ENCODE measurements around the gene SREK1. TPM values are rescaled to one million over a fixed set of nuclear protein-coding genes. Genes with fewer than 3 reads are reported as not detected.

SREK1 gene
- total RNA-seq, 1 experiment from 2014 or later, result 65.6 TPM

DNA sequence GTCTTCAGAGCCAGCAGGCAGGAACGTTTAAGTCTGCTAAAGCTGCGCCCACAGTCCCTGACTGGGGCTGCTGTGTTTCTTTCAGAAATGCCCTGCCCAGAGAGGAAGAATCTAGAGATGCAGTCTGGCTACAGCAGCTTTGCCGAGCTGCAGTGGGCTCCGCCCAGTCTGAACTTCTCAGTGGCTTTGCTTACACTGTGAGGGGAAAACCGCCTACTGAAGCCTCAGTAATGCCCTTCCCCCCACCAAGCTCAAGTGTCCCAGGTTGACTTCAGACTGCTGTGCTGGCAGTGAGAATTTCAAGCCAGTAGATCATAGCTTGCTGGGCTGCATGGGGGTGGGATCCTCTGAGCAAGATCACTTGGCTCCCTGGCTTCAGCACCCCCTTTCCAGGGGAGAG, 78.4 kb downstream of the SREK1 start:
- Histone ChIP-seq H3K79me2 (ENCODE audit: insufficient read depth, low read length) (no peaks in the 10 kb centered on the region), H3K27ac (ENCODE audit: low read depth, low read length) (no peak overlapping the region), H3K4me2 (ENCODE audit: low read length) (no peak overlapping the region), H3K27me3 (ENCODE audit: insufficient read depth, low read length) (no peaks in the 10 kb centered on the region), H3K9me2 (ENCODE audit: insufficient read depth) (no peaks in the 10 kb centered on the region), H3K4me3 (replicated peaks in 1 of 2; ENCODE audit: low read depth in 1 of 2, low read length in 2 of 2) (no peak overlapping the region), H3K4me1 (ENCODE audit: control insufficient read depth in 1 of 2, insufficient read depth in 2 of 2, low read length in 2 of 2) (no peaks in the 10 kb centered on the region), H3K36me3 (ENCODE audit: control insufficient read depth in 1 of 2, insufficient read depth in 2 of 2, low read length in 2 of 2) (no peaks in the 10 kb centered on the region), H3K9me3 (ENCODE audit: control insufficient read depth in 1 of 2, insufficient read depth in 1 of 2, low read depth in 1 of 2, low read length in 2 of 2) (no peaks in the 10 kb centered on the region), H3K9ac (ENCODE audit: low read length) (no peak overlapping the region), H4K20me1 (ENCODE audit: insufficient read depth) (no peaks in the 10 kb centered on the region), H2AFZ (ENCODE audit: low read depth, low read length, poor library complexity, severe bottlenecking) (no peak overlapping the region)
- BruUV-seq (replicated peaks), result no TSS peak
- DNase-seq (ENCODE audit: low read depth, low spot score) (no peak), ATAC-seq (no peak)
- intact Hi-C loops (cut with micrococcal nuclease), result loop anchor here (5.0 kb wide), 1 partner anchor 50 kb away; no protein-coding TSS in a partner anchor
- CTCF ChIA-PET, result interaction anchor here (1.5 kb wide), 1 partner anchor 48 kb away, joined by 4 read pairs; no protein-coding TSS in a partner anchor
- RAD21 ChIA-PET (ENCODE audit: low non-redundant PET in 1 of 2, low total read pairs in 2 of 2, uncharacterized antibody in 2 of 2, unreplicated experiment in 2 of 2), result no interaction called here
- POLR2A ChIA-PET, result no interaction called here
- no peak for TF ChIP-seq TCF7L2 (IDR thresholded peaks at IDR 0.05; ENCODE audit: borderline replicate concordance, extremely low read depth, insufficient read depth, insufficient read length)
- TF ChIP-seq JUND (IDR thresholded peaks at IDR 0.05), result no peak
- no peak for TF ChIP-seq EGR1 (IDR thresholded peaks at IDR 0.05; ENCODE audit: low read depth)
- no peak for TF ChIP-seq YY1 (IDR thresholded peaks at IDR 0.05; ENCODE audit: extremely low read depth, insufficient replicate concordance, low read depth, low read length)
- TF ChIP-seq EZH2 (IDR thresholded peaks at IDR 0.05), result no peak
- TF ChIP-seq, protein P1, sequence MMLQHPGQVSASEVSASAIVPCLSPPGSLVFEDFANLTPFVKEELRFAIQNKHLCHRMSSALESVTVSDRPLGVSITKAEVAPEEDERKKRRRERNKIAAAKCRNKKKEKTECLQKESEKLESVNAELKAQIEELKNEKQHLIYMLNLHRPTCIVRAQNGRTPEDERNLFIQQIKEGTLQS (IDR thresholded peaks at IDR 0.05), result no peak
- TF ChIP-seq, protein P2, sequence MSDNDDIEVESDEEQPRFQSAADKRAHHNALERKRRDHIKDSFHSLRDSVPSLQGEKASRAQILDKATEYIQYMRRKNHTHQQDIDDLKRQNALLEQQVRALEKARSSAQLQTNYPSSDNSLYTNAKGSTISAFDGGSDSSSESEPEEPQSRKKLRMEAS (IDR thresholded peaks at IDR 0.05), result no peak
- TF ChIP-seq CEBPB (IDR thresholded peaks at IDR 0.05; ENCODE audit: low read depth), result no peak
- TF ChIP-seq, protein P3, sequence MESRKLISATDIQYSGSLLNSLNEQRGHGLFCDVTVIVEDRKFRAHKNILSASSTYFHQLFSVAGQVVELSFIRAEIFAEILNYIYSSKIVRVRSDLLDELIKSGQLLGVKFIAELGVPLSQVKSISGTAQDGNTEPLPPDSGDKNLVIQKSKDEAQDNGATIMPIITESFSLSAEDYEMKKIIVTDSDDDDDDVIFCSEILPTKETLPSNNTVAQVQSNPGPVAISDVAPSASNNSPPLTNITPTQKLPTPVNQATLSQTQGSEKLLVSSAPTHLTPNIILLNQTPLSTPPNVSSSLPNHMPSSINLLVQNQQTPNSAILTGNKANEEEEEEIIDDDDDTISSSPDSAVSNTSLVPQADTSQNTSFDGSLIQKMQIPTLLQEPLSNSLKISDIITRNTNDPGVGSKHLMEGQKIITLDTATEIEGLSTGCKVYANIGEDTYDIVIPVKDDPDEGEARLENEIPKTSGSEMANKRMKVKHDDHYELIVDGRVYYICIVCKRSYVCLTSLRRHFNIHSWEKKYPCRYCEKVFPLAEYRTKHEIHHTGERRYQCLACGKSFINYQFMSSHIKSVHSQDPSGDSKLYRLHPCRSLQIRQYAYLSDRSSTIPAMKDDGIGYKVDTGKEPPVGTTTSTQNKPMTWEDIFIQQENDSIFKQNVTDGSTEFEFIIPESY (IDR thresholded peaks at IDR 0.05; ENCODE audit: extremely low read depth, insufficient replicate concordance, low read length), result no peak
- no peak for TF ChIP-seq SIN3A (IDR thresholded peaks at IDR 0.05; ENCODE audit: low read depth)
- no peak for TF ChIP-seq EZH2phosphoT487 (IDR thresholded peaks at IDR 0.05; ENCODE audit: borderline replicate concordance)
- TF ChIP-seq ZNF274 (IDR thresholded peaks at IDR 0.05; ENCODE audit: low read depth, low read length), result no peak
- TF ChIP-seq, protein P4, sequence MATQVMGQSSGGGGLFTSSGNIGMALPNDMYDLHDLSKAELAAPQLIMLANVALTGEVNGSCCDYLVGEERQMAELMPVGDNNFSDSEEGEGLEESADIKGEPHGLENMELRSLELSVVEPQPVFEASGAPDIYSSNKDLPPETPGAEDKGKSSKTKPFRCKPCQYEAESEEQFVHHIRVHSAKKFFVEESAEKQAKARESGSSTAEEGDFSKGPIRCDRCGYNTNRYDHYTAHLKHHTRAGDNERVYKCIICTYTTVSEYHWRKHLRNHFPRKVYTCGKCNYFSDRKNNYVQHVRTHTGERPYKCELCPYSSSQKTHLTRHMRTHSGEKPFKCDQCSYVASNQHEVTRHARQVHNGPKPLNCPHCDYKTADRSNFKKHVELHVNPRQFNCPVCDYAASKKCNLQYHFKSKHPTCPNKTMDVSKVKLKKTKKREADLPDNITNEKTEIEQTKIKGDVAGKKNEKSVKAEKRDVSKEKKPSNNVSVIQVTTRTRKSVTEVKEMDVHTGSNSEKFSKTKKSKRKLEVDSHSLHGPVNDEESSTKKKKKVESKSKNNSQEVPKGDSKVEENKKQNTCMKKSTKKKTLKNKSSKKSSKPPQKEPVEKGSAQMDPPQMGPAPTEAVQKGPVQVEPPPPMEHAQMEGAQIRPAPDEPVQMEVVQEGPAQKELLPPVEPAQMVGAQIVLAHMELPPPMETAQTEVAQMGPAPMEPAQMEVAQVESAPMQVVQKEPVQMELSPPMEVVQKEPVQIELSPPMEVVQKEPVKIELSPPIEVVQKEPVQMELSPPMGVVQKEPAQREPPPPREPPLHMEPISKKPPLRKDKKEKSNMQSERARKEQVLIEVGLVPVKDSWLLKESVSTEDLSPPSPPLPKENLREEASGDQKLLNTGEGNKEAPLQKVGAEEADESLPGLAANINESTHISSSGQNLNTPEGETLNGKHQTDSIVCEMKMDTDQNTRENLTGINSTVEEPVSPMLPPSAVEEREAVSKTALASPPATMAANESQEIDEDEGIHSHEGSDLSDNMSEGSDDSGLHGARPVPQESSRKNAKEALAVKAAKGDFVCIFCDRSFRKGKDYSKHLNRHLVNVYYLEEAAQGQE (IDR thresholded peaks at IDR 0.05; ENCODE audit: low read depth), result no peak
- no peak for TF ChIP-seq SRF (IDR thresholded peaks at IDR 0.05; ENCODE audit: low read depth)
- TF ChIP-seq FOSL1 (IDR thresholded peaks at IDR 0.05; ENCODE audit: low read depth), result no peak
- TF ChIP-seq ELF1 (IDR thresholded peaks at IDR 0.05; ENCODE audit: borderline replicate concordance, low read depth), result no peak
- TF ChIP-seq POLR2A (IDR thresholded peaks at IDR 0.05; ENCODE audit: borderline replicate concordance, extremely low read depth, insufficient read depth, insufficient read length), result no peak
- no peak for TF ChIP-seq RAD21 (IDR thresholded peaks at IDR 0.05; ENCODE audit: low read depth)
